ENCODE data around the gene CDKN1C.

DNA sequence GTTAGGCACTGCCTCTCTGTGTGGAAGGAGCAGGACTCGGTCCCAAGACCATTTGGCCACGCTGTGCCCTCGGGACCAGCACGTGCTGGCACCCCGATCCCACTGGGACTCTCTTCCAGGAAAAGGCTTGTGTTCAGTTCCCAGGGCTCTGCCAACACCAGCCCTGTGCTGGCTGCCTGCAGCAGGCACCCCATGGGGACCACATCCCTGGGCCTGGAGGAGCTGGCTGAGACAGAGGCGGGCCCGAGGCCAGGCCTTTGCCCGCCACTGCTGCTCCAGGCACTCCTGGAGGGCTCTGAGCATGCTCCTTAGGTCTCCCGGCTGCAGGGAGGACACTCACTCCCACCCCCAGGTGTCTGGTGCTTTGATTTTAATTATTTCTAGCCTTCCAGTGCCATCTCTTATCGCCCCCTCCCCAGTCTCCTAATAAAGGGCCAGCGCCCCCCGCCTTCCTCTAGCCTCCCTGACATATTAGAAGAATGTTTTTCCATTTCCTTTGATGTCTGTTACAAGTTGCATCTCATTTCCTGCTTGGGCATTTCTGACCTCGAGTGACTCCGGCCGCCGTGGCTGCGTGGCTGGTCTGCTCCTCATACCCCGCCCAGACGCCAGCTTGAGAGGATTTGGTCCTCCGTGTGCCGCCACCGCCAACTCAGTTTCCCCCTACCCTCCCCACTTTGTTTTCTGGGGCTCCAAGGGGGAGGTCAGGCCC, 14.4 kb downstream of the CDKN1C start:
- TF ChIP-seq POLR2A (IDR thresholded peaks at IDR 0.05; ENCODE audit: low read depth, low read length) = no peak
- TF ChIP-seq POLR2AphosphoS5 (IDR thresholded peaks at IDR 0.05; ENCODE audit: low read depth, low read length) = no peak
